GM12892 (cell line): ENCODE results near the gene COL16A1.

Experiments
- POLR2A ChIP-seq: IDR thresholded peaks from 2 replicates; pipeline ENCODE4 v1.6.1; 2011; ENCODE audit warnings: low read depth, low read length, control low read depth
- POLR2AphosphoS5 ChIP-seq: IDR thresholded peaks from 2 replicates; pipeline ENCODE4 v1.6.1; 2011; ENCODE audit warnings: low read depth, low read length, control low read depth
- TAF1 ChIP-seq: IDR thresholded peaks from 2 replicates; pipeline ENCODE4 v1.6.1; 2011; ENCODE audit warnings: low read depth, mild to moderate bottlenecking, control low read depth, low read length, borderline replicate concordance

DNA sequence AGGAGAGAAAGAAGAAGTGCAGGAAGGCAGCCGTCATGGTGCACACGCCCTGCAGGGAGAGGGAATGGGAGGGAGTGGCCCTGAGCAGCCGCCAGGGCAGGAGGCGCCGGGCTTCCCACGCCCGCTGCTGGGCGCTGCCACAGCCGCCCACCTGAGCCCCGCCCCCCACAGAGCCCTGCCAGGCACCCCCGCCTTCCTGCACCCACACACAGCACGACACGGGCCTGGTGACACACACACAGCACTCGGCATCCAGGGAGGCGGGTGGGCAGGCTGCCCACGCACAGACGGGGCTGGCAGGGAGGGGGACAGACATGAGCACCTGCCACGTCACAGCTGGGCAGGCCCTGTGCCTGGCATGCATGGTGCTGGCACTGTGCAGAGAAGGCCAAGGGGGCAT lies 32.9 kb upstream of the COL16A1 start:
- no peak for TF ChIP-seq POLR2A
- no peak for TF ChIP-seq TAF1
- TF ChIP-seq POLR2AphosphoS5: no peak
